ENCODE results near the gene AGAP5.

GRCh38 chr10:73730153-73730906 lies 32.4 kb upstream of the AGAP5 start:
- no peak for TF ChIP-seq CTCF (IDR thresholded peaks at IDR 0.05)
- TF ChIP-seq REST (IDR thresholded peaks at IDR 0.05; ENCODE audit: low read depth, low read length): peak; percentile 62; the same call in 1 of the 2 replicates
- 0 out of 2 replicates have a peak, but pooled peaks have one; percentile 45 for TF ChIP-seq YY1 (IDR thresholded peaks at IDR 0.05; ENCODE audit: low read depth)
- TF ChIP-seq MAX (IDR thresholded peaks at IDR 0.05; ENCODE audit: low read depth): peak; percentile 58; the same call in 1 of the 2 replicates
- TF ChIP-seq JUND (IDR thresholded peaks at IDR 0.05): no peak
- no peak for TF ChIP-seq EP300 (IDR thresholded peaks at IDR 0.05; ENCODE audit: borderline replicate concordance in 1 of 2, low read depth in 1 of 2, low read length in 1 of 2)
- TF ChIP-seq NFIC (IDR thresholded peaks at IDR 0.05; ENCODE audit: borderline replicate concordance): 0 out of 2 replicates have a peak, but pooled peaks have one; percentile 13
